Erythroblast (primary cell): ENCODE measurements around the gene RASAL3.

Source experiments
- DNase-seq, 2 experiments: peaks; one replicate each; lab custom pipeline; 2025; lab: John Stamatoyannopoulos, UW
- GATA1 ChIP-seq: IDR thresholded peaks from 2 replicates; pipeline ENCODE4 v1.6.1; 2011; ENCODE audit warnings: low read depth, mild to moderate bottlenecking, control low read depth, low read length, moderate library complexity
- POLR2A ChIP-seq: IDR thresholded peaks from 2 replicates; pipeline ENCODE4 v1.6.1; 2011; ENCODE audit warnings: mild to moderate bottlenecking, low read length

The RASAL3 gene

GRCh38 chr19:15464394-15465385, at the start of gene RASAL3:
Gene RASAL3 (minus strand): TSS chr19:15464544. CDS start chr19:15464358, 186 bp downstream.
- no peak for DNase-seq
- no peak for TF ChIP-seq GATA1
- TF ChIP-seq POLR2A = no peak

GRCh38 chr19:15511671-15512424, 47.5 kb upstream of the RASAL3 start:
- no peak for DNase-seq
- no peak for TF ChIP-seq GATA1
- TF ChIP-seq POLR2A = no peak

- TF ChIP-seq GATA1 (no peak), POLR2A (no peak)
- DNase-seq = no peak
These were observed 43.8 kb upstream of the RASAL3 start, which contains the start of gene CYP4F22 for GRCh38 chr19:15508035-15508710. Gene CYP4F22 (plus strand): TSS chr19:15508525. CDS start chr19:15525337, 16,812 bp downstream.

DNA sequence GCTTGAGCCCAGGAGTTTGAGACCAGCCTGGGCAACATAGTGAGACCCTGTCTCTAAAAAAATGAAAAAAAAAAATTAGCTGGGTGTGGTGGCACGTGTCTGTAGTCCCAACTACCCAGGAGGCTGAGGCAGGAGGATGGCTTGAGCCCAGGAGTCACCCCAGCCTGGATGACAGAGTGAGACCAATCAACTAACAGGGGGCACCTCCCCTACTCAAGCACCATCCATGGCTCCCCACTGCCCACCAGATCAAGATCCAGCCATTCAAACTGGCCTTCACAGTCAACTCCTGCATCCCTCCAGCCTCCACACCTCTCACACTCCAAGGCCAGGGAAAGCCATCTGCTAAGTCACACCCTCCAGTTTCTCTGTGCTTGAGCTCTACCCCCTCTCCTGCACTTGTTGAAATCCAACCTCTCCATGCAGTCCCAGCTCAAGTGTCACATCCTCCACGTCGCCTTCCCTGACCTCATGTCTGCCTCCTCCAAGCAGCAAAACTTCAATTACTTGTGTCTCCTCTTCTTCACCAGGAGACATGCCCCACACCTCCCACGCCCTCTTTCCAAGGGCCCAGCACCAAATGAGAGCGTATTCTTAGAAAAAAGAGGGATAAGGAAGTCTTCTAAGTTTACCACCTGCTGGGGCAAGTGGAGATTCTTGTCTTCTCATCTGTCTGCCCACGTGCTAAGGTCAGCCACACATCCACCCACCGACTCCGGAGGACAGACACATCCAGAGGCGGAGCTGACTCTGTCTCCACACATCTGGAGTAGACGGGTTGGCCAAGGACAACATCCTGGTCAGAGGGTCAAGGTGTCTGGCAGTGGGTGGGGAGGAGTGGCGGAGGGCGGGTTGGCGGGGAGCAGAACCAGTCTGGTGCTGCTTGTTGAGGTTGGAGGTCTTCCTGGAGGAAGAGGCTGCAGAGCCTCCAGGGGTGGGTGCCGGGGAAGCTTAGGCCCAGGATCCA, 43.0 kb upstream of the RASAL3 start:
- TF ChIP-seq POLR2A (no peak), GATA1 (no peak)
- DNase-seq = no peak

GRCh38 chr19:15506074-15506571, 41.8 kb upstream of the RASAL3 start:
- no peak for DNase-seq
- TF ChIP-seq POLR2A (no peak), GATA1 (no peak)

GRCh38 chr19:15502264-15502663, 37.9 kb upstream of the RASAL3 start:
- TF ChIP-seq GATA1 (no peak), POLR2A (no peak)

DNA sequence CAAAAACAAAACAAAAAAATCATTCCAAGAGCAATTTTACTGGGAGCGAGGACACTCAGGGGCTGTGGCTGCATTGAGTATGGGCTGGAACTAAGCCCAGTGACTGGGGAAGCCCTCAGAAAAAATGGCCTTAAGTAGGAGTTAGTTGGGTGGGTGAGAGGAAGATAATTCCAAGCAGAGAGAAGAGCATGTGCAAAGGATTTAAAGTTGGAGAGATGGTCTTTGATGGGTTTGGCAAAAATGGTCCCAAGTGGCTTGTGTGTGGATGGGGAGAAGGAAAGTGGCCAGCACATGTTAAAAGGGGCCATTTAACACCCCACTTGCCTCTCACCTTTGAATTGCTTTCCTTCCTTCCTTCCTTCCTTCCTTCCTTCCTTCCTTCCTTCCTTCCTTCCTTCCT, 37.3 kb upstream of the RASAL3 start:
- TF ChIP-seq POLR2A (no peak), GATA1 (no peak)
- DNase-seq = no peak

More at GRCh38 chr19:15502264-15502663, 37.9 kb upstream of the RASAL3 start:
- no peak for DNase-seq

DNA sequence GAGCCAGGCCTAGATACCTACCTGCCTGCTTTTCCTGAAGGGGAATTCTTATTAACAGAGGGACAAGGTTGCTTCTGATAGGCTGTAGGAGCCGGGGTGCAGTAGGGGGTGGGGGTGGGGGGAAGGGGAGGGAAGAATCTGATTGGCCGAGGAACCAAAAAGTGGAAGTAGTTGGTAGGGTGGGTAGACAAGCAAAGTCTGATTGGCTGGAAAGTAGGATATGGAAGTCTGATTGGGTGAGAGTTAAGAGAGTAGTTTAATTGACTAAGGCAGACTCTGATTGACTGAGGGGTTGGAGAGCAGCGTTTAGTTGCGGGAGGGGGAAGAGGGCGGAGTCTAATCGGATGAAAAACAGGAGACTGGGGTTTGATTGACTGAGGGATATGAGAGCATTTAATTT, 34.6 kb upstream of the RASAL3 start:
- DNase-seq = no peak
- TF ChIP-seq GATA1 = no peak
- no peak for TF ChIP-seq POLR2A

GRCh38 chr19:15498156-15498858, 34.0 kb upstream of the RASAL3 start:
- no peak for TF ChIP-seq GATA1
- no peak for TF ChIP-seq POLR2A

GRCh38 chr19:15495151-15495550, 30.8 kb upstream of the RASAL3 start:
- TF ChIP-seq POLR2A = no peak
- no peak for TF ChIP-seq GATA1
- no peak for DNase-seq

More at GRCh38 chr19:15498156-15498858, 34.0 kb upstream of the RASAL3 start:
- DNase-seq = no peak

DNA sequence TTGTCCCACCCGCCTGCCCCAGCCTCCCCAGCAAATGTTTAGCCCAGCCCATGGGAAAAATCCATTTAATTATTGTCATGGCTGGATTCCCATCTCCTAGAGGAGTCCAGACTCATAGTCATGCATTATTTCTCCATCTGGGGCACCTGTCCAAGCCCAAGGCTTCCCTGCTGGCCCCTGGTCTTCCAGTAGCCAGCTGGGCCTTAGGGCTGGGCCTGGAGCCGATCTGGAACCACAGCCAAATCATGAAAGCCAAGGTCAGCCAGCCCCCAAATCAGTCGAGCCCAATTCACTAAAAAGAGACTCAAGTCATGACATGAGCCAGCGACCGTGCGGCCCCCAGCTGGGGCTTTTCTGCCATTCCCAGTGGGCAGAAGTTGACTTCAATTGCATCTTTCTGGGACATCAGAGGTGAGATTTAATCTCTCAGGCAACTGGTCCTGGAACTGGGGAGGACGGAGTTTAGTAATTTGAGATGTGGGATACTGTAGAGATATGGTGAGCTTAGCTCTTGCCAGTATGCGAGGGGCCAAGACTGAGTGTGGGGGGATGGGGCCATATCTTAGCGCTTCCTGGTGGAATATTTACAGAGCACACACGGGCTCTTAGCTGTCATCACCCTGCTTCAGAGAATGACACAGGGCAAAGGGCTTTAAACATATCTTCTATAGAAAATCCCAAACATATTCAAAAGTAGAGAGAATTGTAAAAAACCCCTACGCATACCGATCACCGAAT, 24.3 kb upstream of the RASAL3 start:
- no peak for DNase-seq
- TF ChIP-seq GATA1 (no peak), POLR2A (no peak)
